Endodermal cell (in vitro differentiated cells): Measurements from ENCODE around the gene FCGR3B. TPM values are rescaled to one million over a fixed set of nuclear protein-coding genes. Genes with fewer than 3 reads are reported as not detected.
A peak's percentile ranks its signal among the peaks of the same experiment; 100 is the strongest.
"Not testable (repeated sequence)": the region's sequence is repeated elsewhere in the genome, so short reads cannot be mapped to it uniquely, and the experiment has no call there.

Experiments used
- DNase-seq: peaks from one replicate; pipeline ENCODE4 v3.0.0-alpha.2; 2017
- H3K27ac ChIP-seq: 2 replicates; pipeline ENCODE4 v1.5.1; 2013; ENCODE audit warnings: mild to moderate bottlenecking, low read depth, low read length, moderate library complexity
- H3K27me3 ChIP-seq: 2 replicates; pipeline ENCODE4 v1.6.1; 2013; ENCODE audit warnings: mild to moderate bottlenecking, low read length, moderate library complexity; ENCODE audit not compliant: insufficient read depth, control insufficient read depth, poor library complexity, severe bottlenecking
- H3K36me3 ChIP-seq: 2 replicates; pipeline ENCODE4 v1.7.0; 2013; ENCODE audit warnings: mild to moderate bottlenecking, low read length, moderate library complexity; ENCODE audit not compliant: control insufficient read depth, insufficient read depth
- H3K4me1 ChIP-seq: one replicate; pipeline ENCODE4 v1.7.0; 2013; ENCODE audit warnings: low read length; ENCODE audit not compliant: control insufficient read depth, insufficient read depth
- H3K4me3 ChIP-seq: 2 replicates; pipeline ENCODE4 v1.5.1; 2013; ENCODE audit warnings: mild to moderate bottlenecking, low read length, moderate library complexity
- H3K9ac ChIP-seq: 2 replicates; pipeline ENCODE4 v1.6.1; 2013; ENCODE audit warnings: mild to moderate bottlenecking, low read length, moderate library complexity; ENCODE audit not compliant: poor library complexity, severe bottlenecking; ENCODE audit errors: extremely low read depth
- H3K9me3 ChIP-seq: 2 replicates; pipeline ENCODE4 v1.6.1; 2013; ENCODE audit warnings: mild to moderate bottlenecking, low read length, moderate library complexity; ENCODE audit not compliant: control insufficient read depth
- H3K27ac Mint-ChIP-seq: 2 replicates; pipeline ENCODE4 v1.8.0; 2020; ENCODE audit warnings: mixed read lengths
- H3K27me3 Mint-ChIP-seq: 2 replicates; pipeline ENCODE4 v1.8.0; 2021; ENCODE audit warnings: mild to moderate bottlenecking, mixed read lengths; ENCODE audit not compliant: insufficient read depth
- H3K36me3 Mint-ChIP-seq: 2 replicates; pipeline ENCODE4 v1.8.0; 2020; ENCODE audit warnings: low read depth, mixed read lengths
- H3K4me1 Mint-ChIP-seq: 2 replicates; pipeline ENCODE4 v1.8.0; 2020; ENCODE audit warnings: mixed read lengths
- H3K4me3 Mint-ChIP-seq: 2 replicates; pipeline ENCODE4 v1.8.0; 2020; ENCODE audit warnings: mild to moderate bottlenecking, moderate library complexity, mixed read lengths
- H3K9me3 Mint-ChIP-seq: 2 replicates; pipeline ENCODE4 v1.8.0; 2020; ENCODE audit warnings: mild to moderate bottlenecking, mixed read lengths
- WGBS, 2 experiments: methylation state at CpG; one replicate each; pipeline versions ENCODE4 v1.1.5 to v1.1.7; 2013; ENCODE audit warnings: missing lambda C conversion rate in 2 of 2, mixed read lengths in 1 of 2; ENCODE audit not compliant: insufficient coverage in 1 of 2, insufficient read length in 1 of 2; 5-methylcytosine and 5-hydroxymethylcytosine counted together
- total RNA-seq, 2 donors: library from RNA; stranded (reverse); fragmentation: NEBNext Ultra II Directional in 1 of 2; extraction: Animal tissue kit (Norgen Biotek cat#: 25700) in 1 of 2; gene quantifications; 2 replicates in 1 of 2; 3 replicates in 1 of 2; pipeline ENCODE4 v1.2.1, GENCODE V29; 2021

FCGR3B gene
- total RNA-seq, 2 donors from 2014 or later: not detected

GRCh38 chr1:161605024-161605423 is 26.0 kb downstream of the FCGR3B start:
- H3K4me1 Mint-ChIP-seq, H3K4me3 ChIP-seq, H3K36me3 ChIP-seq, H3K4me1 ChIP-seq, H3K9me3 ChIP-seq, DNase-seq, H3K36me3 Mint-ChIP-seq, H3K4me3 Mint-ChIP-seq, H3K9me3 Mint-ChIP-seq, H3K27me3 ChIP-seq, H3K9ac ChIP-seq, H3K27ac Mint-ChIP-seq, H3K27ac ChIP-seq: not testable (repeated sequence)
- 94 to 99% methylated on average over 8 to 12 of the region's 12 CpGs for WGBS, 2 experiments
- H3K27me3 Mint-ChIP-seq: peaks cover 68% of the 10 kb centered on the region

GRCh38 chr1:161597077-161597476 is 33.9 kb downstream of the FCGR3B start:
- H3K27ac ChIP-seq, H3K27ac Mint-ChIP-seq: not testable (repeated sequence)

GRCh38 chr1:161595583-161595982 is 35.4 kb downstream of the FCGR3B start:
- H3K27ac ChIP-seq, H3K27me3 Mint-ChIP-seq: not testable (repeated sequence)
- WGBS, 2 experiments: 90% methylated on average over 1 of the region's 2 CpGs; no CpG with 5 or more reads in 1 of the 2 experiments

More at GRCh38 chr1:161597077-161597476, 33.9 kb downstream of the FCGR3B start:
- H3K36me3 ChIP-seq, DNase-seq, H3K36me3 Mint-ChIP-seq, H3K9me3 Mint-ChIP-seq, H3K27me3 Mint-ChIP-seq, H3K4me3 ChIP-seq, H3K4me3 Mint-ChIP-seq, H3K9ac ChIP-seq, H3K27me3 ChIP-seq, H3K9me3 ChIP-seq, H3K4me1 ChIP-seq: not testable (repeated sequence)
- 94 to 95% methylated on average over 3 of the region's 3 CpGs for WGBS, 2 experiments
- peaks cover 13% of the 10 kb centered on the region for H3K4me1 Mint-ChIP-seq

GRCh38 chr1:161595173-161595572 is 35.8 kb downstream of the FCGR3B start:
- H3K9ac ChIP-seq, H3K36me3 Mint-ChIP-seq, H3K36me3 ChIP-seq, H3K4me3 Mint-ChIP-seq, H3K9me3 ChIP-seq, H3K9me3 Mint-ChIP-seq, H3K27me3 ChIP-seq, H3K4me1 ChIP-seq, H3K4me3 ChIP-seq, H3K27ac Mint-ChIP-seq, H3K4me1 Mint-ChIP-seq, H3K27me3 Mint-ChIP-seq, H3K27ac ChIP-seq: not testable (repeated sequence)
- DNase-seq: peak; percentile 23
- WGBS, 2 experiments: 86 to 100% methylated on average over 1 to 2 of the region's 2 CpGs

More at GRCh38 chr1:161595583-161595982, 35.4 kb downstream of the FCGR3B start:
- H3K9me3 Mint-ChIP-seq, H3K27me3 ChIP-seq, H3K27ac Mint-ChIP-seq, H3K4me1 ChIP-seq, DNase-seq, H3K9ac ChIP-seq, H3K36me3 ChIP-seq, H3K36me3 Mint-ChIP-seq, H3K4me3 ChIP-seq, H3K4me1 Mint-ChIP-seq, H3K4me3 Mint-ChIP-seq, H3K9me3 ChIP-seq: not testable (repeated sequence)

- H3K9ac ChIP-seq, DNase-seq, H3K9me3 ChIP-seq, H3K4me1 Mint-ChIP-seq, H3K27me3 Mint-ChIP-seq, H3K36me3 ChIP-seq, H3K4me3 Mint-ChIP-seq, H3K36me3 Mint-ChIP-seq, H3K27ac Mint-ChIP-seq, H3K9me3 Mint-ChIP-seq, H3K27me3 ChIP-seq, H3K27ac ChIP-seq, H3K4me3 ChIP-seq, H3K4me1 ChIP-seq: not testable (repeated sequence)
- 60 to 67% methylated on average over 2 to 4 of the region's 4 CpGs for WGBS, 2 experiments
Measured at GRCh38 chr1:161594269-161594984, 36.5 kb downstream of the FCGR3B start.

GRCh38 chr1:161593092-161593755 is 37.8 kb downstream of the FCGR3B start:
- H3K9me3 ChIP-seq, H3K27me3 ChIP-seq, H3K36me3 Mint-ChIP-seq, H3K4me3 ChIP-seq, H3K27ac ChIP-seq, H3K9me3 Mint-ChIP-seq, H3K4me3 Mint-ChIP-seq, H3K27ac Mint-ChIP-seq, H3K4me1 ChIP-seq, H3K9ac ChIP-seq, H3K27me3 Mint-ChIP-seq, H3K36me3 ChIP-seq: not testable (repeated sequence)
- DNase-seq: peak; percentile 24
- H3K4me1 Mint-ChIP-seq: peaks cover 12% of the 10 kb centered on the region
- 90 to 97% methylated on average over 6 to 11 of the region's 11 CpGs for WGBS, 2 experiments

- H3K27ac Mint-ChIP-seq, H3K9ac ChIP-seq, H3K9me3 Mint-ChIP-seq, H3K36me3 Mint-ChIP-seq, H3K27ac ChIP-seq, H3K36me3 ChIP-seq, H3K27me3 ChIP-seq, H3K4me3 ChIP-seq, H3K27me3 Mint-ChIP-seq, DNase-seq, H3K9me3 ChIP-seq, H3K4me3 Mint-ChIP-seq, H3K4me1 ChIP-seq: not testable (repeated sequence)
- H3K4me1 Mint-ChIP-seq: peaks cover 12% of the 10 kb centered on the region
- no CpG with 5 or more reads among the region's 3 CpGs for WGBS, 2 experiments
Measured at GRCh38 chr1:161592586-161592985, 38.4 kb downstream of the FCGR3B start.
